ENCODE data around the gene HOXA9. TPM values are rescaled to one million over a fixed set of nuclear protein-coding genes. Genes with fewer than 3 reads are reported as not detected.

The HOXA9 gene
- total RNA-seq, 1 experiment from 2014 or later: 6.9 TPM

DNA sequence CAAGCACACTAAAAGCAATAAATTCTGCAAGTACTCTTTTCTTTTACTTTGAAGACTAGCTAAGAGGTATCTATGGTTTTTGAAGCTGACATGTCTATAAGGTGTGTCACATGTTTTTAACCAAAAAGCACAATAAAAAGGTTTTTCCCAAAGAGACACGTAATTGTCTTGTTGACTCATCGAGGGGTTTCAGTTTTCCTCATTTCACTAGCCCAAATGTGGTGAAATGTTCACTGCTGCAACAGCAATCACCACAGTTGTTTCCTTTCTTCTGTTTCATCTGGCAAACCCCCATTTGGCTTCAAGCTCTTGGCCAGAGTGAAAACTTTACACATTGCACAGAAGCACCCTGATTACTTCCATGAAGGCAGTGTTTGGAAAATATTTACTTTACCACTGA is 30.9 kb downstream of the HOXA9 start:
- Mint-ChIP-seq H3K27me3 (ENCODE audit: insufficient read depth, unreplicated experiment) (no peaks in the 10 kb centered on the region), H3K36me3 (ENCODE audit: insufficient read depth, unreplicated experiment) (peaks cover 7% of the 10 kb centered on the region), H3K9me3 (ENCODE audit: unreplicated experiment) (no peaks in the 10 kb centered on the region), H3K27ac (ENCODE audit: low read depth, unreplicated experiment) (peak overlapping the region; percentile 95), H3K4me1 (ENCODE audit: insufficient read depth, unreplicated experiment) (peaks cover 48% of the 10 kb centered on the region), H3K4me3 (ENCODE audit: unreplicated experiment) (peak overlapping the region; percentile 42)
- DNase-seq (ENCODE audit: unreplicated experiment): peak; percentile 98
- POLR2A ChIA-PET: interaction anchor here (0.7 to 2.9 kb wide), 9 partner anchors 9 to 934 kb away, joined by 3 to 13 read pairs (median 5); partner anchors contain the start of gene HOXA5
- CTCF ChIA-PET: interaction anchor here (0.6 to 4.5 kb wide), 6 partner anchors 9 to 1242 kb away, joined by 3 to 19 read pairs (median 3); partner anchors contain the start of gene HOXA5
- TF ChIP-seq, protein P1, sequence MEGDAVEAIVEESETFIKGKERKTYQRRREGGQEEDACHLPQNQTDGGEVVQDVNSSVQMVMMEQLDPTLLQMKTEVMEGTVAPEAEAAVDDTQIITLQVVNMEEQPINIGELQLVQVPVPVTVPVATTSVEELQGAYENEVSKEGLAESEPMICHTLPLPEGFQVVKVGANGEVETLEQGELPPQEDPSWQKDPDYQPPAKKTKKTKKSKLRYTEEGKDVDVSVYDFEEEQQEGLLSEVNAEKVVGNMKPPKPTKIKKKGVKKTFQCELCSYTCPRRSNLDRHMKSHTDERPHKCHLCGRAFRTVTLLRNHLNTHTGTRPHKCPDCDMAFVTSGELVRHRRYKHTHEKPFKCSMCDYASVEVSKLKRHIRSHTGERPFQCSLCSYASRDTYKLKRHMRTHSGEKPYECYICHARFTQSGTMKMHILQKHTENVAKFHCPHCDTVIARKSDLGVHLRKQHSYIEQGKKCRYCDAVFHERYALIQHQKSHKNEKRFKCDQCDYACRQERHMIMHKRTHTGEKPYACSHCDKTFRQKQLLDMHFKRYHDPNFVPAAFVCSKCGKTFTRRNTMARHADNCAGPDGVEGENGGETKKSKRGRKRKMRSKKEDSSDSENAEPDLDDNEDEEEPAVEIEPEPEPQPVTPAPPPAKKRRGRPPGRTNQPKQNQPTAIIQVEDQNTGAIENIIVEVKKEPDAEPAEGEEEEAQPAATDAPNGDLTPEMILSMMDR (IDR thresholded peaks at IDR 0.05; ENCODE audit: unreplicated experiment): no peak
- no TSS peak for BruUV-seq (replicated peaks)
- intact Hi-C loops (cut with micrococcal nuclease): no loop called here

DNA sequence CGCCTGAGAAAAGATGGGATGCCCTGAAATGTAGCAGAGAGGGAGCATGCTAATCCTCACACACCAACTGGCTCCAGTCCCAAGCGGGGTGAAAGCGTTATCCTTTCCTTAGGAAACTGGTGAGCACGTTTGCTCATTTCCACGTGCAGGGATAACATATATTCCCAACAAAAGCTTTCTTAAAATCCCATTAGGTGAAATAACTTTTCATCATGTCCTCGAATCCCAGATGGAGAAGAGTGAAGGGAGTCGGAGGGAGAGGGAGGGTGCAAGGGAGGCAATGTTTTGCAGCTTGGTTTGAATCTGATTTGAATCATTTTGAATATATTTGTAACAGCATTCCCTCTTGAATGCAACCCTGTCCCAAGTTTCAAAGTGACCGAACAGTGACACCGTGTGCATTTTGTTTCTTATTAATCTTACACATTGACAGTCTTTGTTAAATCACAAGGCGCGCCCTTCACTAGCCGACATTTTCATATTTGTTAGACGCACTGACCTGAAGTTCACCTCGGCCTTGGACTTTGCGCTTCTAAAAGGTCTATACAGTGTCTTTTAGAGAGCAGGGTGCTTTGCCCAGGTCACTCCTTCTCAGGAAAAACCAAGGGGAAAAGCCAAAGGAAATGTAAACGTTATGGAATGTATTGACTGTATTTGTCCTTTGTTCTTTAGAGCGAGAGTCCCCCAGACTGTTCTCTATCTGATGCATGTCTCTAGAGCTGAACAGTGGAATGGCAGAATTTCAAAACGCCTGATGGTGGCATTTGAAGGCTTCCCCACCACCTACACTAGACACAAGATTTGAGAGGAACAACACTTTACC is 31.7 kb downstream of the HOXA9 start:
- H3K27me3 Mint-ChIP-seq (ENCODE audit: insufficient read depth, unreplicated experiment): no peaks in the 10 kb centered on the region
- peak overlapping the region; percentile 95 for H3K27ac Mint-ChIP-seq (ENCODE audit: low read depth, unreplicated experiment)
- ChIA-PET POLR2A (interaction anchor here (1.0 to 2.9 kb wide), 6 partner anchors 10 to 294 kb away, joined by 3 to 13 read pairs (median 4); partner anchors contain the start of genes HOXA5 and HOXA9), CTCF (interaction anchor here (0.6 to 4.5 kb wide), 7 partner anchors 10 to 341 kb away, joined by 3 to 19 read pairs (median 3); partner anchors contain the start of gene HOXA5)
- intact Hi-C loops (cut with micrococcal nuclease): no loop called here
- H3K36me3 Mint-ChIP-seq (ENCODE audit: insufficient read depth, unreplicated experiment): peaks cover 7% of the 10 kb centered on the region
- DNase-seq (ENCODE audit: unreplicated experiment): no peak
- peak overlapping the region; percentile 42 for H3K4me3 Mint-ChIP-seq (ENCODE audit: unreplicated experiment)
- peaks cover 50% of the 10 kb centered on the region for H3K4me1 Mint-ChIP-seq (ENCODE audit: insufficient read depth, unreplicated experiment)
- no TSS peak for BruUV-seq (replicated peaks)
- TF ChIP-seq, protein P1 (IDR thresholded peaks at IDR 0.05; ENCODE audit: unreplicated experiment): no peak
- no peaks in the 10 kb centered on the region for H3K9me3 Mint-ChIP-seq (ENCODE audit: unreplicated experiment)

DNA sequence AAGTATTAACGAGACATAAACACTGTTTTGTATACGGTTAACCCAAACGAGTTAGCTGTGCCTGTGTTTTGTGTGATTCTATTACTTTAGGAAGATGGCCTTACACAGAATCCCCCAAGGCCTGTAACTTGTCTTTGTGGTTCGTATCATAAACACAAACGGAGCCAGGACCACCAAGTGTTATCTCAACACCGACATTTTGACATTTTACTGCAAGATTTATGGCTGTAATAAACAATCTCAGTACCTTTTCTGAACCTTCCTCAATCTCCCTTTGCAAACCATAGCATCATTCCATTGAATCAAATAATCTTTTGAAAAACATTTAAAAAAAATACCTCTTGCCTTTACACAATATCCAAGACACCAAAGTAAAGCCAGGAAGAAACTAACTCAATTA is 32.4 kb downstream of the HOXA9 start:
- H3K4me3 Mint-ChIP-seq (ENCODE audit: unreplicated experiment): no peak overlapping the region
- CTCF ChIA-PET: interaction anchor here (0.6 to 4.5 kb wide), 2 partner anchors 18 to 36 kb away, joined by 3 to 19 read pairs; no protein-coding TSS in a partner anchor
- TF ChIP-seq, protein P1 (IDR thresholded peaks at IDR 0.05; ENCODE audit: unreplicated experiment): no peak
- no peaks in the 10 kb centered on the region for H3K27me3 Mint-ChIP-seq (ENCODE audit: insufficient read depth, unreplicated experiment)
- H3K36me3 Mint-ChIP-seq (ENCODE audit: insufficient read depth, unreplicated experiment): peaks cover 7% of the 10 kb centered on the region
- peak overlapping the region; percentile 95 for H3K27ac Mint-ChIP-seq (ENCODE audit: low read depth, unreplicated experiment)
- H3K4me1 Mint-ChIP-seq (ENCODE audit: insufficient read depth, unreplicated experiment): peaks cover 44% of the 10 kb centered on the region
- H3K9me3 Mint-ChIP-seq (ENCODE audit: unreplicated experiment): no peaks in the 10 kb centered on the region
- intact Hi-C loops (cut with micrococcal nuclease): no loop called here
- POLR2A ChIA-PET: interaction anchor here (0.6 to 3.2 kb wide), 5 partner anchors 9 to 270 kb away, joined by 3 to 60 read pairs (median 13); partner anchors contain the start of genes HOXA5 and HOXA9
- DNase-seq (ENCODE audit: unreplicated experiment): no peak
- no TSS peak for BruUV-seq (replicated peaks)

DNA sequence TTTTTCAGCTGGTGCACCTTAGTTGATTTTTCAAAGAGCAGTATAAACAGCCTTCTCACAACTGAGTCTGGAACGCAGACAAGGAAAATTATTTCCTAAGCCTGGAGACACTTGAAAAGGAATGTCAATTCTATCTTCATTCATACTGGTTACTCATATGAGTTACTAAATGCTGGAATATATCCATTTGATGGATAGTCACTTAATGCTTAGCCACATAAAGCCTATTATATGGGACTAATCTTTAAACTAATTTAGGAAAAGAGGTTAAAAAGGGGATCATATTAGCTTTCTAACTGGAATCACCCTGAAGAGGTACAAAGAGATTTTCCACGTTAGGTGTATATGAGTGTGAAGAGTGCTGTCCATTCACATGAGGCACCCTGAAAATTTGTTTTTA is 33.1 kb downstream of the HOXA9 start:
- H3K27ac Mint-ChIP-seq (ENCODE audit: low read depth, unreplicated experiment): no peak overlapping the region

More for the DNA sequence above, 33.1 kb downstream of the HOXA9 start:
- peaks cover 39% of the 10 kb centered on the region for H3K4me1 Mint-ChIP-seq (ENCODE audit: insufficient read depth, unreplicated experiment)
- no peak for DNase-seq (ENCODE audit: unreplicated experiment)
- no TSS peak for BruUV-seq (replicated peaks)
- H3K36me3 Mint-ChIP-seq (ENCODE audit: insufficient read depth, unreplicated experiment): peaks cover 7% of the 10 kb centered on the region
- intact Hi-C loops (cut with micrococcal nuclease): no loop called here
- POLR2A ChIA-PET: interaction anchor here (0.6 to 3.2 kb wide), 9 partner anchors 9 to 441 kb away, joined by 3 to 60 read pairs (median 6); partner anchors contain the start of genes HOXA5, HOXA9 and SKAP2
- H3K27me3 Mint-ChIP-seq (ENCODE audit: insufficient read depth, unreplicated experiment): no peaks in the 10 kb centered on the region
- CTCF ChIA-PET: interaction anchor here (1.5 to 4.5 kb wide), 5 partner anchors 12 to 450 kb away, joined by 6 to 19 read pairs (median 10); no protein-coding TSS in a partner anchor
- H3K9me3 Mint-ChIP-seq (ENCODE audit: unreplicated experiment): no peaks in the 10 kb centered on the region
- TF ChIP-seq, protein P1 (IDR thresholded peaks at IDR 0.05; ENCODE audit: unreplicated experiment): no peak
- H3K4me3 Mint-ChIP-seq (ENCODE audit: unreplicated experiment): peak overlapping the region; percentile 12
